Left lobe of liver (tissue), 2 donors: ENCODE measurements around the gene CFAP68. TPM values are rescaled to one million over a fixed set of nuclear protein-coding genes. Genes with fewer than 3 reads are reported as not detected.
A peak's percentile ranks its signal among the peaks of the same experiment; 100 is the strongest.
"Not testable (repeated sequence)": the region's sequence is repeated elsewhere in the genome, so short reads cannot be mapped to it uniquely, and the experiment has no call there.

Experiments
- ATAC-seq: fragments of 200-7000 bp; cut with Tn5 transposase; one replicate; pipeline ENCODE4 v1.9.1; 2020; ENCODE audit warnings: mild to moderate bottlenecking, moderate library complexity
- DNase-seq: peaks from one replicate; pipeline ENCODE4 v3.0.0-alpha.2; 2020; ENCODE audit warnings: low spot score
- total RNA-seq: library from RNA; stranded (reverse); gene quantifications from one replicate; pipeline ENCODE4 v1.2.1, GENCODE V29; 2021
- donor health status: DM: no; HTN: no; CAD: no; lungs with moderate emphysema.
- donor health status: DM: no; HTN: yes; CAD: no.

Gene CFAP68
- total RNA-seq, 1 donor from 2014 or later = 12.5 TPM

DNA sequence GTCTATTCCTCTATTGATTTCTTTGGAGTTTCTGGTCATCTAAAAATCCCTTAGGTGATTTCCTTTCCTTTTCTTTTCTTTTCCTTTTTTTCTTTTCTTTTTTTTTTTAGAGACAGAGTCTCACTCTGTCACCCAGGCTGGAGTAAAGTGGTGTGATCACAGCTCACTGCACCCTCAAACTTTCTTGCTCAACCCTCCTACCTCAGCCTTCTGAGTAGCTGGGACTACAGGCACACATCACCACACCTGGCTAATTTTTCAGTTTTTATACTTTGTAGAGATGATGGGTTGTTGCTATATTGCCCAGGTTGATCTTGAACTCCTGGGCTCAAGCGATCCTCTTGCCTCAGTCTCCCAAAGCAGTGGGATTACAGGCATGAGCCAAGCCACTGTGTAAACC, 37.4 kb downstream of the CFAP68 start:
- no peak for DNase-seq
- ATAC-seq = no peak

DNA sequence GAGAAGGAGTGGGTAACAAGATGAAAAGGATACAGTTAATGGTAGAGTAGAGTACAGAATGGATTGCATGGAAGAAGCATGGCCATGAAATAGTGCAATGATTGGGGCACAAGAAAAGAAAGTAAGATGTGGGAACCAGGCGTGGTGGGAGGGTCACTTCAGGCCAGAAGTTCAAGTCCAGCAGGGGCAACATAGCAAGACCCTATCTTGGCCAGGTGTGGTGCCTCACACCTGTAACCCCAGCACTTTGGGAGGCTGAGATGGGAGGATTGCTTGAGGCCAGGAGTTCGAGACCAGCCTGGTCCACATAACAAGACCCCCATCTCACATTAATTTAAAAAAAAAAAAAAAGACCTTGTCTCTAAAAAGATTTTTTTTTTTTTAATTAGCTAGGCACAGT, 38.0 kb downstream of the CFAP68 start:
- DNase-seq = no peak

DNA sequence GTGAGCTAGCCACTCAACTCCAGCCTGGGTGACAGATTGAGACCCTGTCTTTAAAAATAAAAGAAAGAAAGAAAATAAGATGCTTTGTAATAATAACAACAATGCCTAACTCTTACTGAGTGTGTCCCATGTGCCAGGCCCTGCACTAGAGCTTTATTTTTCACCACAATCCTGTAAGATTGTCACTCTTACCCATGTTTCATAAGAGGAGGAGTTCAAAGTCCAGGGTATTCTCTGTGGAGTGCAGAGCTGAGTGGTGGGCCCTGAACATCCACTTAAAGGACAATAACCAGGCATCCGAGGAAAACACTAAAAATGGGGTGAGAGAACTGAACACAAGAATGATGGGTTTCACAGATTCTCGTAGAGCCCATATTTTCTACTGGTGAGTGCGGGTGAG, 38.4 kb downstream of the CFAP68 start:
- DNase-seq = no peak
- no peak for ATAC-seq

More for the DNA sequence above, 38.0 kb downstream of the CFAP68 start:
- ATAC-seq = no peak

DNA sequence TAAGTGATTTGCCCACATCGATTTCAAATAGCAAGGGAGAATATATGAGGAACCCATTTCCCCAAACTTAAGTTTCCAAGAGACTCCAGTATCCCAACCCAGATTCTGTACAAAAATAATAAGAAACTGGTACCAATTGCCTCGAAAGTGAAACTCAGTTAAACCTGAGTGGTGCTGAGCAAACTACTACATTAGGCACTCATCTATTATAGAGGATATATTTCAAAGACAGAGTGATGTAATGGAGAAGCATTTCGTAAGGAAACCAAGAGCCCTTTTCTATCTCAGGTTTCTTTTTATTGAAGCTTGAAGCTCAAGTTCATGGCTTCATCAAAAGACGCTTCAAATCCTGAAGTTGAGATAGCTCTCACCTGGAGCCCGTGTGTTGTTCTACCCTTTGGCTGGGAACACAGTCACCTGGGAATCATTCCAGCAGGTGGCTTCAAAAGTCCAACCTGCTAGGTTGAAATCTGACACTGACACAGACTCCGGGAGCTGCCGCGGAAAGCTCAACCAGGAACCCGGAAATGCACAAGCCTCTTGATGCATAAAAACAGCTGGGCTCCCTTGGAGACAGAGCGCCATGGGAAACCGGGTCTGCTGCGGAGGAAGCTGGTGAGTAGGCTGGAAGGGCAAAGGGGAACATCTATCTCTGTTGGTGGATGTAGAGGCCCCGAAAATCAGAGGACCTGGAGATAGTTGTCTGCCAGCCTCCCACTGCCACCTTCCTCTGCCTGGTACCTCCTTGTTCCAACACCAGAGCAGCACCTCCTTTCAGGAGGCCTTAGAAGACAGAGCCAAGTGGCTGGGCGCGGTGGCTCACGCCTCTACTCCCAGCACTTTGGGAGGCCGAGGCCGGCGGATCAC, 39.3 kb downstream of the CFAP68 start, which contains the start of gene C11orf52:
TSS of gene C11orf52 (plus strand) at position 524 of the 867 bp plus-strand sequence. CDS start at position 584, 60 bp downstream.
- peak; percentile 91 for DNase-seq
- peak; percentile 89 for ATAC-seq

DNA sequence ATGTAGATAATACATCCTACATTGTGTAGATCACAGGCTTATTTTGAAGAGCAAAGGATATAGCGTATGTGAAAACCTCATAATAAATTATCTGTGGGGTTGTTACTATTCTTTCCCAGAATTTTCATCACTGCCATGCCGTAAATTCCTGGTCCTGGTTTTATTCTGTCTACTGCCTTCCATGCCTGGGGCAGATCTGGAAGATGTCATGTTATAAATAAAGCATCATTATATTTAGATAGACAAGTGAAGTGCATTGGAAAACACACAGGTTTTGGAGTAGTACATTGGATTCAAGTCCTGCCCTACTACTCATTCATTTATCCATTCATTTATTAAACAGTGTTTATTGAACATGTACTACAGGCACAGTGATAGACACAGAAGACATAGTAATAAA, 41.6 kb downstream of the CFAP68 start:
- ATAC-seq = no peak
- DNase-seq = no peak

DNA sequence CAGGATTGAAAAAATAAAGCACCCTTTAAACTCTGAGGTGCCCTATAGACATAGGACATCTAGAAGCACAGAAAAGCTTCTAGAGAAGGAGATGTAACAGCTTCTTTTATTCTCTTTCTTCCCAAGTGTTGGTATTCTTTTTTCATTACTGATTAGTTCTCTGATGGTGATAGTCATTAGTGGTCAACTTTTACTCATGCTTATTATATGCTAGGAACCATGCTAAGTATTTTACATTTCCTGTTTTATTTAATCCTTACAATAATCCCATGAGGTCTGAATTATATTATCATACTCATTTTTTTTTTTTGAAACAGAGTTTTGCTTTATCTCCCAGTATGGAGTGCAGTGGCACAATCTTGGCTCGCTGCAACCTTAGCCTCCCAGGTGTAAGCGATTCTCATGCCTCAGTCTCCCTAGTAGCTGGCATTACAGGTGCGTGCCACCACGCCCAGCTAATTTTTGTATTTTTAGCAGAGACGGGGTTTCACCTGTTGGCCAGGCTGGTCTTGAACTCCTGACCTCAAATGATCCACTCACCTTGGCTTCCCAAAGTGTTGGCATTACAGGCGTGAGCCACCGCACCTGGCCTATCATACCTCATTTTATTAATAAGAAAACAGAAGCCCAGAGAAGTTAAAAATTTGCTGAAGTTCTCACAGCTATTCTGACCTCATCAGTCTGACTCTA, 42.3 kb downstream of the CFAP68 start:
- DNase-seq = no peak
- ATAC-seq = no peak

DNA sequence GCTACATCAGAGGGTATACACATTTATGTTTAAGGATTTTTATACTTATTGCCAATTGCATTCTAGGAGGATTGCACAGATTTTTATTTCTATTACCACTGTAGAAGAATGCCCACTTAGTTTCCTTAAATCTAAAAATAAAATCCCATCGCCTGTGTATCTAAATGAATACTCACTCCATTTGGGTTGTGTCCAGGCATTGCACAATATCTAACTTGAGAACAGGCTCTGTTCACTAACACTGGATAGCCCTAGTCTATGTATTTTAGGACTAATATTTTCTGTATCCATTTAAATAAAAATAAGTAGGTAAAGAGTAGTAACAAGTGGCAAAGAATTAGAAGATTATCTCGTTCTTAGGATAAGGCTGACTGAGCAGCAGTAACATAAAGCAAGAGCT, 43.5 kb downstream of the CFAP68 start:
- ATAC-seq (no peak), DNase-seq (no peak)

DNA sequence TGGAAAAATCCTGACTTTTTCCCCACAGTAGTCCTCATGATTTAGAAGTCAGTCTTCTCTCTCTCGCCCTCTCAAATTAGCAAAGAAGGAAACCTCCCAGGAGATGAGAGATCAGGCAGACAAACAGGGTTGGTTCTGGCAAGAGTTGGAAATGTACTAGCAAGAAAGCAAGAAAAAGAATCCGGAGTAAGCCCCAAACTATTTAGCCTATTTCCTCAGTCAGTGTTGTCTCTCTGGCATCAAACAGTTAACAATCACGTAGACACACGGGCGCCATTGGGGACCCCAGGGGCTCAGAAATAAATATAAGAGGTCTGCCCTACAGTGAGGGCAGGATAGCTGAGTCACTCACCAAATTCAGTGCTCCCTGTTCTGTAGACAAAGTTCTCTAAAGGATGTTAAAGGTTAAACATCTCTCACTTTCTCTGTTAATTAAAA, 44.0 kb downstream of the CFAP68 start:
- DNase-seq (no peak), ATAC-seq (no peak)

DNA sequence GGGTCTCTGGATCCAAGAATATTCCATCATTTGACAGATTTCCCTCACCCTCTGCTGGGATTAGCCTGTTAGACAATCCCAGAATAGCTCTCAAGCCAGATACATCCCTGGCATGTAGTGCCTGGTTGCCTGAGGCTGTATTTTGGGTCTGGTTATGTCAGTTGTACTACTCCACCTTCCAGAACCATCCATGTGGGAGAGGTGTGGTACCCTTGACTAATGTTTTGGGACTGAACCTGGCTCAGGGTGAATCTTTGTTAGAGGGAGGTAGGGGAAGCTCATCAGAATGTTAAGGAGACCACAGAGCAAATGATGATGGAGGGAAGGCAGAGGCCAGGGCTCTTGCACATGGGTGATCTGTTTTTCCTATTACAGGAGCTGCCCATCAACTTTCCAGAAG, 44.6 kb downstream of the CFAP68 start:
- ATAC-seq (no peak), DNase-seq (no peak)

DNA sequence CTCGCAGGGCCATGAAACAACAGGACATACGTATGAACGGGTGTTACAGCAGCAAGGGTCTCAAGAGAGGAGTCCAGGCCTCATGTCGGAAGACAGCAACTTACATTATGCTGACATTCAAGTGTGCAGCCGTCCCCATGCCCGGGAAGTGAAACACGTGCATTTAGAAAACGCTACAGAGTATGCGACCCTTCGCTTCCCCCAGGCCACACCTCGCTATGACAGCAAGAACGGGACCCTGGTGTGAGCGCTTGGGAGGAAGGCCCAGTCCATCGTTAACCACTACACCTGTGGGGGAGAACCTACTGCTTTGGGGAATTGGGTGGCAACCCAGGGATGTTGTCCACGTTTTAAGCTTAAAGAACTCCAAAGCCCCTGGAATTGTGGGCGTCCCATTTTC, 46.6 kb downstream of the CFAP68 start:
- DNase-seq (no peak), ATAC-seq (no peak)

DNA sequence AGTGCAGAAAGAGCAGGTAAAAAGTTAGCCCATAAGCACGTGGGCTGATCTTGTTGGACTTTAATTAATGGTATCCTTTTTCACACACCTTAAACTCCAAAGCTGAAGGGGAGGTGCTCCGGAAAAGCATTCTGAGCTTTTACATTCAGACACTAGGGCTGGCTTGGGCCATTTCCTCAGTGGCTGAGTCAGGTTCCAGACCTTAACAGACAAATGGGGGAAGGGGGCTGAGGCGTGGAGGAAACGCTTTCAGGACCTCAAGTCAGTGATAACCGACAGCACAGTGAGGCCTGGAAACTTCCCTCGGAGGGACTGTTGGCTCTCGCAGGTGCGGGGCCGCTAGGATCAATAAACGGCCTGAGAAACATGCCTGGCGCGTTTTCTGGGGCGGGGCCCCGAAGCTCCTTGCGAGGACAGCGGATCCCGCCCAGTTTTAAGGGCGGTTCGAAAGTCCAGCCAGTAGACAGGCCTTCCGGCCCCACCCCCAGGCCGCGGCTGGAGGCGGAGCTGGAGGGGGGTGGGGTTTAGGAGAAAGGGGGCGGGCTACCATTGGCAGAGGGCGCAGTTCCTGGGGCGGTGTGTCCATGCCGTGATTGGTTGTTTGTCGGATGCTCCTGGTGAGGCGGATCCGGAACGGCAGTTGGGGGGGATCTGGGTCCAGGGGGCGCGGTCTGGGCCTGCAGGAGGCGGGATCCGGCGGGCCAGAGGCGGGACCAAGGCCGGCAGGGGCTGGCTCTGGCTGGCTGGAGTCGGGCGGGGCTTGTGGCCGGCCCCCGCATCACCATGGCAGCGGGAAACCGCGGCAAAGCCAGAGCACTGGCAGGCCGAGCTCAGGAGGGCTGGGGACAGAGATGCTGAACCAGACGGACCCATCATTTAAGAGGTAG, 47.4 kb downstream of the CFAP68 start:
- peak; percentile 98 for DNase-seq

DNA sequence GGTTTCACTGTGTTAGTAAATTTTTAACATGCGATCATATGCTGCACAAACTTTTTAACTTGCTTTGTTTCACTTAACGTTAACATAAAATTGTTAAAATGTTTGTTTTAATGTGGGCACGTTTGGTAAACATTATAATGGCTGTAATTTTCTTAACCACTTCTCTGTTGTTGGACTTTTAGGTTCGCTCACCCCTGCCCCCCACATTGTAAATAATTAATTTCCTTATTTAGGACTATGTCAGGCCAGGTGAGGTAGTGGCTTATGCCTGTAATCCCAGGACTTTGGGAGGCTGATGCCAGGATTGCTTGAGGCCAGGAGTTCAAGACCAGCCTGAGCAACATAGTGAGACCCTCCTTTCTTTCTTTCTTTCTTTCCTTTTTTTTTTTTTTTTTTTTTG, 51.1 kb downstream of the CFAP68 start:
- DNase-seq (no peak), ATAC-seq (no peak)

More for the DNA sequence above, 47.4 kb downstream of the CFAP68 start:
- ATAC-seq = peak; percentile 88

DNA sequence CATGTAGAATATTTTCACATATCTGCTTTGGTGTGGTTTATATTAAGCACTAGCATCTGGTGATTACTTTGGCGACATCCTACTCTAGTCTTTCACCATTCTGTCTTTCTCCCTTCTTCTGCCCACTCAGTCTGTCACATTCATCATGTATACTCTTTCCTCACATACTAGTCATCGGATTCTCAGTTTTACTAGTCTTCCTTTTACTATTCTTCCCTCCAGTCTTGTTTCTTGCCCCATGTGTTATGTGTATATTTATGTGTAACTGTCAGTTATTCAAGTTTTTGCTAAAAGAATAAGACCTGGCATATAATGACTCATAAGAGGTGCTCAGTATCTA, 53.2 kb downstream of the CFAP68 start:
- ATAC-seq = no peak

DNA sequence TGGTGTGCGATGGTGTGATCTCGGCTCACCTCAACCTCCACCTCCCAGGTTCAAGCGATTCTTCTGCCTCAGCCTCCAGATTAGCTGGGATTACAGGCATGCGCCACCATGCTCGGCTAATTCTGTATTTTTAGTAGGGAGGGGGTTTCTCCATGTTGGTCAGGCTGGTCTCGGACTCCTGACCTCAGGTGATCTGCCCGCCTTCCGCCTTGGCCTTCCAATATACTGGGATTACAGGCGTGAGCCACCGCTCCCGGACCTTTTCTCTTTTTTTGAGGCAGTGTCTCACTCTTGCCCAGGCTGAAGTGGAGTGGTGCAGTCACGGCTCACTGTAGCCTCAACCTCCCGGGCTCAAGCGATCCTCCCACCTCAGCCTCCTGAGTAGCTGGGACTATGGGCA, 53.8 kb downstream of the CFAP68 start:
- not testable (repeated sequence) for DNase-seq, ATAC-seq

More for the DNA sequence above, 53.2 kb downstream of the CFAP68 start:
- no peak for DNase-seq

DNA sequence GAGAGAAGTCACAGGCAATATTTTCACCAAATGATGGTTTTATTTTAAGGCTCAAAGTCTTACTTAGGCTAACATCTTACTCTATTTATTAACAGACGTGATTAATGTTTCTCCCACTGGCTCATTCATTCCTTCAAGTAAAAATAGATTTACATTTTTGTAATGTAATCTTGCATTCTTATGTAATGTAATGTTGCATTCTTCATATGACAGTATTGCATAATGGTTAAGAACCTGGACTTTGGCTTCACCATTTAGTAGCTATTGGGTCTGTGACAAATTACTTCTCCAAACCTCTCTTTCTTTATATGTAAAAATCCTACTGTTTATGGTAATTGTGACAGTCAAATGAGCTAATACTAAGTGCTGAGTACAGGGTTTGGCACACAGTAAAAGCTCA, 54.5 kb downstream of the CFAP68 start:
- DNase-seq = no peak
- no peak for ATAC-seq

DNA sequence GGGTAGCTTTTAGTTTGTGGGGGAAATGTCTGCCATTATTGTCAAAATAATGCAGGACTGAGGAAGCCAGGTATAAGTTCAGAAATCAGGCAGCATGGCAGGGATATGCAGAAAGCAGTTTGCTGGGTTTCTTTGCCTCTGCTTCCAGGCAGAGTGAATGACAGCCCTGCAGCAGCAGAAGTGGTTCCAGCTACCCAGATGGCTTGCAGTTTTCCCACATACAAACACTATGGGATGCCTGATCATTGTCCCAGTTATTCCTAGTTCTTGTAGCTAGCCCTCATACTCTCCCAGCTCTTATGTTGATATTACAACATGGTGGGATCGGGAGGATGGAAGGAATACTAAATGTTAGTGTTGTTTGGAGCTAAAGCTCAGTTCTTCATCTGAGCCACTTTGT, 55.0 kb downstream of the CFAP68 start:
- DNase-seq = peak; percentile 42
- ATAC-seq = no peak

Other genes starting within 250 kb of the CFAP68 start
- gene PPP2R1B, start 113.2 kb upstream of the CFAP68 start, total RNA-seq = 79.5 TPM
- 15.0 TPM for gene ALG9, start 8.0 kb upstream of the CFAP68 start, total RNA-seq
- 0.70 TPM for gene FDXACB1, start 376 bp upstream of the CFAP68 start, total RNA-seq
- gene CRYAB, start 32.2 kb downstream of the CFAP68 start, total RNA-seq = 4.8 TPM
- 0.13 TPM for gene HSPB2, start 33.2 kb downstream of the CFAP68 start, total RNA-seq
- gene C11orf52, start 39.4 kb downstream of the CFAP68 start, total RNA-seq = 11.8 TPM
- gene DIXDC1, start 57.8 kb downstream of the CFAP68 start, total RNA-seq = 7.2 TPM
- 9.3 TPM for gene DLAT, start 145.9 kb downstream of the CFAP68 start, total RNA-seq
- gene PIH1D2, start 194.5 kb downstream of the CFAP68 start, total RNA-seq = 0.91 TPM
- 5.6 TPM for gene NKAPD1, start 194.8 kb downstream of the CFAP68 start, total RNA-seq
- gene TIMM8B, start 207.2 kb downstream of the CFAP68 start, total RNA-seq = 34.5 TPM
- gene SDHD, start 207.3 kb downstream of the CFAP68 start, total RNA-seq = 168 TPM